B cell (primary cell): ENCODE results near the gene UNC93B1. TPM values are rescaled to one million over a fixed set of nuclear protein-coding genes. Genes with fewer than 3 reads are reported as not detected.
A peak's percentile ranks its signal among the peaks of the same experiment; 100 is the strongest.

ENCODE experiments used
- ATAC-seq: fragments of 200-7000 bp; cut with Tn5 transposase; one replicate; pipeline ENCODE4 v1.10.0; 2021; ENCODE audit warnings: low read depth, mild to moderate bottlenecking, moderate number of reproducible peaks, moderate library complexity
- CTCF ChIA-PET: fragments of 350-600 bp; sonication (Branson Sonifier 250); formaldehyde crosslinking; loops from one replicate; lab custom pipeline; 2021; ENCODE audit warnings: antibody characterized with exemption, inconsistent platforms; lab: Charles Lee
- POLR2A ChIA-PET: fragments of 350-600 bp; sonication (Branson Sonifier 250); formaldehyde crosslinking; loops from one replicate; lab custom pipeline; 2021; ENCODE audit warnings: antibody characterized with exemption; lab: Charles Lee
- DNase-seq: peaks from one replicate; pipeline ENCODE4 v3.0.0; 2013
- H2AFZ ChIP-seq: 2 replicates; pipeline ENCODE4 v1.6.1; 2012; ENCODE audit warnings: mild to moderate bottlenecking, low read depth, low read length; ENCODE audit not compliant: insufficient read depth, poor library complexity, severe bottlenecking
- H3K27ac ChIP-seq, 2 donors: 1 replicate in 1 of 2; 2 replicates in 1 of 2; pipeline ENCODE4 v1.5.1; 2012 to 2013; ENCODE audit warnings: low read length in 2 of 2, mild to moderate bottlenecking in 2 of 2, moderate library complexity in 1 of 2
- H3K27me3 ChIP-seq, 4 experiments: fragments of 200-600 bp in 1 of 4; sonication (generic) in 1 of 4; replicated peaks in 1 of 4; 1 replicate in 2 of 4; 2 replicates in 2 of 4; pipeline versions ENCODE4 v1.6.1 to v1.7.0; 2013 to 2016; ENCODE audit warnings: low read length in 3 of 4, mild to moderate bottlenecking in 2 of 4, mixed read lengths in 1 of 4, moderate library complexity in 1 of 4; ENCODE audit not compliant: insufficient read depth in 4 of 4, control insufficient read depth in 3 of 4; ENCODE audit errors: control extremely low read depth in 1 of 4
- H3K36me3 ChIP-seq, 2 experiments: replicated peaks in 1 of 2; 1 replicate in 1 of 2; 2 replicates in 1 of 2; pipeline versions ENCODE4 v1.6.1 to v1.7.1; 2013; ENCODE audit warnings: low read length in 1 of 2; ENCODE audit not compliant: insufficient read depth in 2 of 2, control insufficient read depth in 1 of 2; ENCODE audit errors: control extremely low read depth in 1 of 2, extremely low read depth in 1 of 2
- H3K4me1 ChIP-seq, 2 donors: fragments of 200-600 bp in 1 of 2; sonication (generic) in 1 of 2; 1 replicate in 1 of 2; 2 replicates in 1 of 2; pipeline versions ENCODE4 v1.5.1 to v1.6.1; 2013 to 2017; ENCODE audit warnings: low read length in 2 of 2; ENCODE audit not compliant: control insufficient read depth in 2 of 2, insufficient read depth in 2 of 2
- H3K4me2 ChIP-seq: replicated peaks from 2 replicates; pipeline ENCODE3; 2012; ENCODE audit warnings: mild to moderate bottlenecking, low read depth, low read length; ENCODE audit not compliant: poor library complexity, severe bottlenecking
- H3K4me3 ChIP-seq, 5 experiments: fragments of 200-600 bp in 1 of 5; sonication (generic) in 1 of 5; 1 replicate in 3 of 5; 2 replicates in 2 of 5; pipeline versions ENCODE4 v1.5.1 to v1.7.0; 2011 to 2016; ENCODE audit warnings: low read length in 4 of 5, mild to moderate bottlenecking in 4 of 5, low read depth in 2 of 5, control low read depth in 1 of 5, moderate library complexity in 1 of 5; ENCODE audit not compliant: insufficient read depth in 1 of 5; ENCODE audit errors: control extremely low read depth in 1 of 5, extremely low read depth in 1 of 5
- H3K79me2 ChIP-seq: fragments of 200-600 bp; sonication (generic); one replicate; pipeline ENCODE4 v1.6.0; 2016; ENCODE audit warnings: low read length; ENCODE audit not compliant: control insufficient read depth, insufficient read depth
- H3K9ac ChIP-seq: fragments of 200-600 bp; sonication (generic); 2 replicates; pipeline ENCODE4 v1.6.1; 2017; ENCODE audit warnings: mild to moderate bottlenecking, low read length, moderate library complexity
- H3K9me3 ChIP-seq, 3 donors: one replicate each; pipeline versions ENCODE4 v1.6.1 to v1.7.1; 2013; ENCODE audit warnings: low read length in 2 of 3; ENCODE audit not compliant: control insufficient read depth in 2 of 3, insufficient read depth in 1 of 3; ENCODE audit errors: control extremely low read depth in 1 of 3
- H4K20me1 ChIP-seq: 2 replicates; pipeline ENCODE4 v1.6.0; 2012; ENCODE audit warnings: mild to moderate bottlenecking, low read length; ENCODE audit not compliant: insufficient read depth, control insufficient read depth, poor library complexity, severe bottlenecking
- H3K27ac Mint-ChIP-seq: one replicate; pipeline ENCODE4 v1.8.0; 2021; ENCODE audit warnings: mixed read lengths
- H3K27me3 Mint-ChIP-seq: one replicate; pipeline ENCODE4 v1.8.0; 2021; ENCODE audit warnings: mixed read lengths
- H3K4me1 Mint-ChIP-seq: one replicate; pipeline ENCODE4 v1.8.0; 2021; ENCODE audit warnings: mixed read lengths
- H3K4me3 Mint-ChIP-seq: one replicate; pipeline ENCODE4 v1.8.0; 2021; ENCODE audit warnings: mixed read lengths
- H3K9me3 Mint-ChIP-seq: one replicate; pipeline ENCODE4 v1.8.0; 2022; ENCODE audit warnings: mixed read lengths; ENCODE audit not compliant: insufficient read depth
- CTCF ChIP-seq: fragments of 200-600 bp; IDR thresholded peaks from one replicate; pipeline ENCODE4 v1.8.0; 2022; ENCODE audit warnings: antibody characterized with exemption, mild to moderate bottlenecking
- EZH2 ChIP-seq: IDR thresholded peaks from 2 replicates; pipeline ENCODE4 v1.6.1; 2012; ENCODE audit warnings: borderline replicate concordance, low read depth, mild to moderate bottlenecking, moderate library complexity, low read length; ENCODE audit not compliant: insufficient read depth, poor library complexity, severe bottlenecking
- WGBS: methylation state at CpG from one replicate; pipeline ENCODE4 v1.1.5; 2013; ENCODE audit warnings: missing lambda C conversion rate; ENCODE audit not compliant: insufficient coverage; 5-methylcytosine and 5-hydroxymethylcytosine counted together
- intact Hi-C: fragments of 100-400 bp; cut with micrococcal nuclease; formaldehyde crosslinking; loops from one replicate; pipeline ENCODE4 v1.10.0; 2022
- polyA plus RNA-seq: library from polyadenylated mRNA; depleted of rRNA; stranded (reverse); fragments of >200 nt; gene quantifications from 2 replicates; pipeline ENCODE4 v1.2.3, GENCODE V29; 2012
- total RNA-seq, 2 donors: library from RNA; stranded (reverse); fragments of 120-200 nt in 1 of 2; gene quantifications; 1 replicate in 1 of 2; 2 replicates in 1 of 2; pipeline versions ENCODE4 v1.2.3 to v1.2.4, GENCODE V29; 2013 to 2022

Gene UNC93B1
- total and polyA plus RNA-seq, 2 donors (not counting 1 experiment from before 2014, with no cell fraction given), result 114 to 308 TPM

DNA sequence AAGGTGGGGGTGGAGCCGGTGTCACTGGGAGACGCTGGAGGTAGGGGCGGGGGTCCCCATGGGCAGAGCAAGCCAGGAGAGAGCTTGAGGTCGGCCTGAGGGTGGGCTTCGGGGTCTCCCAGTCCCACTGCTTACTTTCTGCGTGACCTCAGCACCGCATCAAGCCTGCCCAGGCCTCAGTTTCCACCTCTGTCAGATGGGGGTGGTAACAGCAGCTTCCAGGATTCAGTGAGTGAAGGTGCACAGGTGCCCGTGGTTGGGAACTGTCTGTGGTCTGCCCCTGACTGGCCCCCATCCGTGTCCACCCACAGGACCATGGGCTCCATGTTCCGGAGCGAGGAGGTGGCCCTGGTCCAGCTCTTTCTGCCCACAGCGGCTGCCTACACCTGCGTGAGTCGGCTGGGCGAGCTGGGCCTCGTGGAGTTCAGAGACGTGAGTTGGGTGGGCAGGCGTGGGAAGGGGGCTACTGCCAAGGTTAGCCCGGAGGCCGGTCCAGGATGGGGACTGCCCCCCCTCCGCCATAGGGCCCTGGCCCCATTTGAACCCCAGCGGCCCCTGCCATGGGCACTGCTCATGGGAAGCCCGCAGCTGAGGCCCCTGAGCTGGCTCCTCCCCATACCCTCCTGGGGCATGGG lies 37.2 kb upstream of the UNC93B1 start:
- ChIA-PET CTCF (interaction anchor here (1.2 to 2.5 kb wide), 3 partner anchors 32 to 60 kb away, joined by 3 to 8 read pairs (median 4); partner anchors contain the start of gene ALDH3B1), POLR2A (interaction anchor here (2.6 kb wide), 1 partner anchor 10 kb away, joined by 15 read pairs; the partner anchor contains the start of gene NDUFS8)
- no peaks in the 10 kb centered on the region for H3K9me3 Mint-ChIP-seq
- WGBS, result 73% methylated on average over 22 of the region's 23 CpGs
- Histone ChIP-seq H3K9me3 (no peaks in the 10 kb centered on the region), H3K79me2 (peaks cover 33% of the 10 kb centered on the region), H3K4me1 (peaks cover 24 to 51% of the 10 kb centered on the region in 2 donors), H2AFZ (peak overlapping the region; percentile 81), H3K27ac (peak overlapping the region; percentile 83 to 85), H3K36me3 (peaks cover 0 to 33% of the 10 kb centered on the region in 2 experiments), H3K9ac (peak overlapping the region; percentile 77), H4K20me1 (peaks cover 33% of the 10 kb centered on the region), H3K27me3 (no peaks in the 10 kb centered on the region), H3K4me2 (peak overlapping the region; percentile 99), H3K4me3 (peak overlapping the region in 4 of 5 experiments; percentile 61 to 86 (median 74))
- peak overlapping the region; percentile 89 for H3K4me3 Mint-ChIP-seq
- DNase-seq (no peak), ATAC-seq (no peak)
- no peak for TF ChIP-seq EZH2
- TF ChIP-seq CTCF, result no peak
- intact Hi-C loops, result loop anchor here (1.0 to 2.0 kb wide), 3 partner anchors 11 to 80 kb away; partner anchors contain the start of genes CHKA and NDUFS8
- no peaks in the 10 kb centered on the region for H3K27me3 Mint-ChIP-seq
- peak overlapping the region; percentile 96 for H3K27ac Mint-ChIP-seq
- H3K4me1 Mint-ChIP-seq, result peaks cover 30% of the 10 kb centered on the region
